ENCODE data around the gene TRDN. TPM values are rescaled to one million over a fixed set of nuclear protein-coding genes. Genes with fewer than 3 reads are reported as not detected.

Gene TRDN
- polyA plus RNA-seq, 1 donor from 2014 or later = not detected

DNA sequence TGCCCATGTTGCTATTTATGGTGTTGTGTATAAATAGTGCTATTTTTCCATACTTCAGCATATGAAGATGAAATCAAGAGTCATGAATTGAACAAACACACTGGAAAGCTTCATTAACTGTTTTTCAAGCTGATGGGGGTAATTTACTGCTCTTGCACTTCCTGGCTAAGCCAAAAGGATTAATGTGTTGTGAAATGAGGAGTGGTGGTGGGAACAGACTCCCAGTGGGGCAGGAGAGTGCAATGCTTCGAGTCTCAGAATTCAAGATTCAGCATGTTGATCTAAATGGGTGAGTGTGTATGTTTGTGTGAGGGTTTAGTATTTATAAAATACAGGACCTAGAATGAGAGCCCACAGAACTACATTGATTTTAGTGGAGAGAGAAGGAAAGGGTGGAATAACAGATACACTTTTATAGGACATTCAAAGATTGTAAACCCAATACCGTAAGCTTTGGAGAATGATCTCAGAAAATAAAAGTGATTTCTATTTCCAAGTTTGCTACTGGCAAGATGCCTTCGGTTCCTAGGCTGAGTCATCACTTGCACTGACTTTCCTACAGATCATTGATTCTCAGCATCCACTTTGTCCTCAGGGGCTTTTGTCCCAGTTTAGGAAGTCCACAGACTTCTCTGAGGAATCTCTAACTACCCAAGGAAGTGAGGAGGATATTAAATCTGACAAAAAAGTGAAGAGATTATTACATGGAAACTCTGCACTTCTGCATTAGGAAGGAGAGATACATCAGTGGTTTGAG is 303.6 kb downstream of the TRDN start:
- TF ChIP-seq RAD21 (conservative IDR thresholded peaks at IDR 0.05) (no peak), POLR2AphosphoS5 (IDR thresholded peaks at IDR 0.05) (no peak), TAF1 (IDR thresholded peaks at IDR 0.05; ENCODE audit: low read depth) (no peak), EP300 (conservative IDR thresholded peaks at IDR 0.05; ENCODE audit: poor library complexity, severe bottlenecking) (no peak), SMC3 (conservative IDR thresholded peaks at IDR 0.05; ENCODE audit: poor library complexity) (no peak), MXI1 (conservative IDR thresholded peaks at IDR 0.05; ENCODE audit: poor library complexity, severe bottlenecking) (no peak), EZH2 (IDR thresholded peaks at IDR 0.05; ENCODE audit: borderline replicate concordance, insufficient read depth, low read length, poor library complexity, severe bottlenecking) (no peak)
- TF ChIP-seq, protein P1, sequence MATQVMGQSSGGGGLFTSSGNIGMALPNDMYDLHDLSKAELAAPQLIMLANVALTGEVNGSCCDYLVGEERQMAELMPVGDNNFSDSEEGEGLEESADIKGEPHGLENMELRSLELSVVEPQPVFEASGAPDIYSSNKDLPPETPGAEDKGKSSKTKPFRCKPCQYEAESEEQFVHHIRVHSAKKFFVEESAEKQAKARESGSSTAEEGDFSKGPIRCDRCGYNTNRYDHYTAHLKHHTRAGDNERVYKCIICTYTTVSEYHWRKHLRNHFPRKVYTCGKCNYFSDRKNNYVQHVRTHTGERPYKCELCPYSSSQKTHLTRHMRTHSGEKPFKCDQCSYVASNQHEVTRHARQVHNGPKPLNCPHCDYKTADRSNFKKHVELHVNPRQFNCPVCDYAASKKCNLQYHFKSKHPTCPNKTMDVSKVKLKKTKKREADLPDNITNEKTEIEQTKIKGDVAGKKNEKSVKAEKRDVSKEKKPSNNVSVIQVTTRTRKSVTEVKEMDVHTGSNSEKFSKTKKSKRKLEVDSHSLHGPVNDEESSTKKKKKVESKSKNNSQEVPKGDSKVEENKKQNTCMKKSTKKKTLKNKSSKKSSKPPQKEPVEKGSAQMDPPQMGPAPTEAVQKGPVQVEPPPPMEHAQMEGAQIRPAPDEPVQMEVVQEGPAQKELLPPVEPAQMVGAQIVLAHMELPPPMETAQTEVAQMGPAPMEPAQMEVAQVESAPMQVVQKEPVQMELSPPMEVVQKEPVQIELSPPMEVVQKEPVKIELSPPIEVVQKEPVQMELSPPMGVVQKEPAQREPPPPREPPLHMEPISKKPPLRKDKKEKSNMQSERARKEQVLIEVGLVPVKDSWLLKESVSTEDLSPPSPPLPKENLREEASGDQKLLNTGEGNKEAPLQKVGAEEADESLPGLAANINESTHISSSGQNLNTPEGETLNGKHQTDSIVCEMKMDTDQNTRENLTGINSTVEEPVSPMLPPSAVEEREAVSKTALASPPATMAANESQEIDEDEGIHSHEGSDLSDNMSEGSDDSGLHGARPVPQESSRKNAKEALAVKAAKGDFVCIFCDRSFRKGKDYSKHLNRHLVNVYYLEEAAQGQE (IDR thresholded peaks at IDR 0.05; ENCODE audit: borderline replicate concordance) = no peak
- TF ChIP-seq, protein P2, sequence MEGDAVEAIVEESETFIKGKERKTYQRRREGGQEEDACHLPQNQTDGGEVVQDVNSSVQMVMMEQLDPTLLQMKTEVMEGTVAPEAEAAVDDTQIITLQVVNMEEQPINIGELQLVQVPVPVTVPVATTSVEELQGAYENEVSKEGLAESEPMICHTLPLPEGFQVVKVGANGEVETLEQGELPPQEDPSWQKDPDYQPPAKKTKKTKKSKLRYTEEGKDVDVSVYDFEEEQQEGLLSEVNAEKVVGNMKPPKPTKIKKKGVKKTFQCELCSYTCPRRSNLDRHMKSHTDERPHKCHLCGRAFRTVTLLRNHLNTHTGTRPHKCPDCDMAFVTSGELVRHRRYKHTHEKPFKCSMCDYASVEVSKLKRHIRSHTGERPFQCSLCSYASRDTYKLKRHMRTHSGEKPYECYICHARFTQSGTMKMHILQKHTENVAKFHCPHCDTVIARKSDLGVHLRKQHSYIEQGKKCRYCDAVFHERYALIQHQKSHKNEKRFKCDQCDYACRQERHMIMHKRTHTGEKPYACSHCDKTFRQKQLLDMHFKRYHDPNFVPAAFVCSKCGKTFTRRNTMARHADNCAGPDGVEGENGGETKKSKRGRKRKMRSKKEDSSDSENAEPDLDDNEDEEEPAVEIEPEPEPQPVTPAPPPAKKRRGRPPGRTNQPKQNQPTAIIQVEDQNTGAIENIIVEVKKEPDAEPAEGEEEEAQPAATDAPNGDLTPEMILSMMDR (IDR thresholded peaks at IDR 0.05; ENCODE audit: poor library complexity, severe bottlenecking) = no peak
- no peak overlapping the region for H3K4me2 ChIP-seq (ENCODE audit: low read length)
- H3K27me3 ChIP-seq (ENCODE audit: insufficient read depth, low read depth, low read length) = no peaks in the 10 kb centered on the region

DNA sequence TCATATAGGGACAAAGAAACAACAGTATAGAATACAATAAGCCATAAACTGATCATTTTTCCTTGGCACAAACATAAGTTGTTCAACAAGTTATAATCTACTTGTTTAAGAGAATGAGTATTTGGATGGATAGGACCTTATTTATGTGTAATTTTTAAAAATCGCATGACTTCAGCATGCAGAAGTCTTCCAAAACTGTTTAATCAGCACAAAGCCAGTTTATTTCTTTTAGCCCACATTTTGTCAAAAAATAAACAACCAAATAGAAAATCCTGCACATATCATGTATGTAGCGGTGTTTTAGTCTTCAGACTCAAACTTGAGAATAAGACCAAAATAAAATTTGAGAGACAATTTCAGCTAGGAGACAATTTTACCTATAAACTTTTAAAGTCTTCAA is 304.7 kb downstream of the TRDN start:
- H3K4me2 ChIP-seq (ENCODE audit: low read length) = no peak overlapping the region
- no peaks in the 10 kb centered on the region for H3K9me3 ChIP-seq (ENCODE audit: low read length)
- H3F3A ChIP-seq (ENCODE audit: insufficient read depth, low read length, poor library complexity, severe bottlenecking) = no peaks in the 10 kb centered on the region
- H3K9me2 ChIP-seq (ENCODE audit: insufficient read depth, low read length) = no peaks in the 10 kb centered on the region
- no peaks in the 10 kb centered on the region for H3K79me2 ChIP-seq (replicated peaks; ENCODE audit: insufficient read depth, low read length)
- no peaks in the 10 kb centered on the region for H4K20me1 ChIP-seq (ENCODE audit: insufficient read depth)
- no peaks in the 10 kb centered on the region for H3K36me3 ChIP-seq (ENCODE audit: insufficient read depth, low read length)
- no peaks in the 10 kb centered on the region for H3K27me3 ChIP-seq (ENCODE audit: insufficient read depth, low read depth, low read length)
- H3K9ac ChIP-seq (ENCODE audit: low read length) = no peak overlapping the region
- no peak overlapping the region for H2AFZ ChIP-seq (ENCODE audit: low read depth, low read length)
- TF ChIP-seq, protein P1 (IDR thresholded peaks at IDR 0.05; ENCODE audit: borderline replicate concordance) = no peak
- TF ChIP-seq EP300 (conservative IDR thresholded peaks at IDR 0.05; ENCODE audit: poor library complexity, severe bottlenecking) = no peak
- no peak for TF ChIP-seq TAF1 (IDR thresholded peaks at IDR 0.05; ENCODE audit: low read depth)
- TF ChIP-seq SMC3 (conservative IDR thresholded peaks at IDR 0.05; ENCODE audit: poor library complexity) = no peak
- no peak for TF ChIP-seq MXI1 (conservative IDR thresholded peaks at IDR 0.05; ENCODE audit: poor library complexity, severe bottlenecking)
- no peak for TF ChIP-seq POLR2AphosphoS5 (IDR thresholded peaks at IDR 0.05)
- TF ChIP-seq RAD21 (conservative IDR thresholded peaks at IDR 0.05) = no peak
- TF ChIP-seq EZH2 (IDR thresholded peaks at IDR 0.05; ENCODE audit: borderline replicate concordance, insufficient read depth, low read length, poor library complexity, severe bottlenecking) = no peak
- TF ChIP-seq, protein P2 (IDR thresholded peaks at IDR 0.05; ENCODE audit: poor library complexity, severe bottlenecking) = no peak
- H3K27ac ChIP-seq (ENCODE audit: low read length) = no peak overlapping the region
- H3K4me3 ChIP-seq (ENCODE audit: low read length) = no peak overlapping the region

More for the DNA sequence above, 303.6 kb downstream of the TRDN start:
- Histone ChIP-seq H3K4me3 (ENCODE audit: low read length) (no peak overlapping the region), H3K27ac (ENCODE audit: low read length) (no peak overlapping the region), H3K9me2 (ENCODE audit: insufficient read depth, low read length) (no peaks in the 10 kb centered on the region), H2AFZ (ENCODE audit: low read depth, low read length) (no peak overlapping the region), H3K9me3 (ENCODE audit: low read length) (no peaks in the 10 kb centered on the region), H3K79me2 (replicated peaks; ENCODE audit: insufficient read depth, low read length) (no peaks in the 10 kb centered on the region), H4K20me1 (ENCODE audit: insufficient read depth) (no peaks in the 10 kb centered on the region), H3K9ac (ENCODE audit: low read length) (no peak overlapping the region), H3F3A (ENCODE audit: insufficient read depth, low read length, poor library complexity, severe bottlenecking) (no peaks in the 10 kb centered on the region), H3K36me3 (ENCODE audit: insufficient read depth, low read length) (no peaks in the 10 kb centered on the region)
